K562 (cell line): ENCODE results near the gene TMC6. TPM values are rescaled to one million over a fixed set of nuclear protein-coding genes. Genes with fewer than 3 reads are reported as not detected.

Experiments used
- CBFA2T3 ChIP-seq: fragments of 450-650 bp; IDR thresholded peaks from 2 replicates; pipeline ENCODE4 v1.6.1; 2017
- CBX1 ChIP-seq: sonication (generic); IDR thresholded peaks from 2 replicates; pipeline ENCODE4 v1.6.1; 2016; ENCODE audit warnings: antibody characterized with exemption, low read depth, mild to moderate bottlenecking
- EP300 ChIP-seq: IDR thresholded peaks from 2 replicates; pipeline ENCODE4 v1.6.1; 2012; ENCODE audit warnings: low read length, improper control_type of control experiment
- ETV1 ChIP-seq: fragments of 450-650 bp; conservative IDR thresholded peaks from 2 replicates; pipeline ENCODE4 v1.6.1; 2016; ENCODE audit warnings: missing genetic modification characterization, control low read depth, low read depth, missing compliant biosample characterization
- ETV6 ChIP-seq, 3 experiments: fragments of 150-350 bp in 1 of 3; sonication (generic) in 1 of 3; formaldehyde crosslinking in 1 of 3; IDR thresholded peaks; 2 replicates each; pipeline versions ENCODE4 v1.6.1 to v1.8.0; 2014 to 2022; ENCODE audit warnings: borderline replicate concordance in 2 of 3, low read depth in 2 of 3, antibody characterized with exemption in 1 of 3, low read length in 1 of 3, mild to moderate bottlenecking in 1 of 3, missing genetic modification reagents in 1 of 3
- GABPB1 ChIP-seq: sonication (generic); formaldehyde crosslinking; IDR thresholded peaks from 2 replicates; pipeline ENCODE4 v1.8.0; 2022; ENCODE audit warnings: mild to moderate bottlenecking, missing genetic modification reagents
- HNRNPLL ChIP-seq: fragments of 200-400 bp; formaldehyde crosslinking; IDR thresholded peaks from 2 replicates; pipeline ENCODE4 v1.6.1; 2017; ENCODE audit warnings: low read length, low read depth, mild to moderate bottlenecking; ENCODE audit not compliant: poor library complexity, severe bottlenecking
- HOXB6 ChIP-seq: fragments of 250-450 bp; sonication (Bioruptor Pico); IDR thresholded peaks from 2 replicates; pipeline ENCODE4 v1.5.1; 2022; ENCODE audit warnings: mild to moderate bottlenecking, borderline replicate concordance
- KAT2B ChIP-seq: IDR thresholded peaks from one replicate; pipeline ENCODE4 v1.6.1; 2012; ENCODE audit warnings: low read depth, mild to moderate bottlenecking, control low read depth, inconsistent platforms, low read length, moderate library complexity
- LCOR ChIP-seq: sonication (generic); formaldehyde crosslinking; IDR thresholded peaks from 2 replicates; pipeline ENCODE4 v1.8.0; 2022; ENCODE audit warnings: mild to moderate bottlenecking, missing genetic modification reagents
- MBD2 ChIP-seq: sonication (generic); IDR thresholded peaks from 2 replicates; pipeline ENCODE4 v1.6.1; 2016; ENCODE audit warnings: low read depth, borderline replicate concordance
- NR4A1 ChIP-seq, 2 experiments: fragments of 250-450 bp in 1 of 2; fragments of 450-650 bp in 1 of 2; sonication (Bioruptor Pico) in 1 of 2; IDR thresholded peaks; 2 replicates each; pipeline versions ENCODE4 v1.4.0 to v1.6.1; 2016 to 2020; ENCODE audit warnings: mild to moderate bottlenecking in 2 of 2, missing compliant biosample characterization in 1 of 2, missing genetic modification characterization in 1 of 2, moderate library complexity in 1 of 2
- SIN3A ChIP-seq, 2 experiments: fragments of 150-350 bp in 1 of 2; IDR thresholded peaks; 2 replicates each; pipeline ENCODE4 v1.6.1; 2011 to 2016; ENCODE audit warnings: borderline replicate concordance in 2 of 2, low read depth in 2 of 2, low read length in 2 of 2, mild to moderate bottlenecking in 2 of 2, moderate library complexity in 2 of 2; ENCODE audit not compliant: control insufficient read depth in 1 of 2
- TAF1 ChIP-seq: IDR thresholded peaks from 2 replicates; pipeline ENCODE4 v1.6.1; 2011; ENCODE audit warnings: mild to moderate bottlenecking, low read length, moderate library complexity; ENCODE audit not compliant: insufficient read depth, control insufficient read depth, severe bottlenecking; ENCODE audit errors: extremely low read depth
- WHSC1 ChIP-seq: IDR thresholded peaks from one replicate; pipeline ENCODE4 v1.6.1; 2012; ENCODE audit warnings: low read length, control low read depth, inconsistent platforms
- ZBTB1 ChIP-seq: sonication (generic); formaldehyde crosslinking; IDR thresholded peaks from 2 replicates; pipeline ENCODE4 v1.8.1; 2023; ENCODE audit warnings: missing genetic modification reagents, low read depth, mild to moderate bottlenecking, borderline replicate concordance
- ZFX ChIP-seq: sonication (generic); formaldehyde crosslinking; IDR thresholded peaks from 2 replicates; pipeline ENCODE4 v1.8.0; 2022; ENCODE audit warnings: mild to moderate bottlenecking, missing genetic modification reagents, moderate library complexity
- polyA plus RNA-seq, 8 experiments: library from polyadenylated mRNA; depleted of rRNA in 4 of 8; stranded (reverse) in 5 of 8; unstranded in 3 of 8; fragments of >200 nt; fragmentation: Nextera tagmentation in 2 of 8; fragmentation: Illumina TruSeq in 1 of 8; extraction: Ambion mirVana in 2 of 8; extraction: Trizol in 1 of 8; gene quantifications; 2 replicates each; pipeline versions ENCODE4 v1.2.1 to v1.2.3, GENCODE V29; 2011 to 2014; ENCODE audit warnings: inconsistent platforms in 1 of 8, missing spikeins in 1 of 8
- total RNA-seq, 7 experiments: library from RNA; depleted of rRNA in 6 of 7; stranded (reverse); fragments of >200 nt in 6 of 7; fragmentation: Illumina TruSeq in 2 of 7; extraction: Trizol in 2 of 7; gene quantifications; 2 replicates each; pipeline versions ENCODE4 v1.2.1 to v1.2.3, GENCODE V29; 2011 to 2021; ENCODE audit warnings: low replicate concordance in 1 of 7
- TF ChIP-seq, protein P1 (sequence below): sonication (generic); IDR thresholded peaks from 2 replicates; pipeline ENCODE4 v1.6.1; 2016
- TF ChIP-seq, protein P2 (sequence below): fragments of 450-650 bp; IDR thresholded peaks from 2 replicates; pipeline ENCODE4 v1.6.1; 2016; ENCODE audit warnings: mild to moderate bottlenecking

The TMC6 gene
- total and polyA plus RNA-seq, 9 of the 15 experiments (the other 6 are each of a cell fraction or from before 2014, with no cell fraction given), result 4.1 to 351 (median 66.9) TPM

DNA sequence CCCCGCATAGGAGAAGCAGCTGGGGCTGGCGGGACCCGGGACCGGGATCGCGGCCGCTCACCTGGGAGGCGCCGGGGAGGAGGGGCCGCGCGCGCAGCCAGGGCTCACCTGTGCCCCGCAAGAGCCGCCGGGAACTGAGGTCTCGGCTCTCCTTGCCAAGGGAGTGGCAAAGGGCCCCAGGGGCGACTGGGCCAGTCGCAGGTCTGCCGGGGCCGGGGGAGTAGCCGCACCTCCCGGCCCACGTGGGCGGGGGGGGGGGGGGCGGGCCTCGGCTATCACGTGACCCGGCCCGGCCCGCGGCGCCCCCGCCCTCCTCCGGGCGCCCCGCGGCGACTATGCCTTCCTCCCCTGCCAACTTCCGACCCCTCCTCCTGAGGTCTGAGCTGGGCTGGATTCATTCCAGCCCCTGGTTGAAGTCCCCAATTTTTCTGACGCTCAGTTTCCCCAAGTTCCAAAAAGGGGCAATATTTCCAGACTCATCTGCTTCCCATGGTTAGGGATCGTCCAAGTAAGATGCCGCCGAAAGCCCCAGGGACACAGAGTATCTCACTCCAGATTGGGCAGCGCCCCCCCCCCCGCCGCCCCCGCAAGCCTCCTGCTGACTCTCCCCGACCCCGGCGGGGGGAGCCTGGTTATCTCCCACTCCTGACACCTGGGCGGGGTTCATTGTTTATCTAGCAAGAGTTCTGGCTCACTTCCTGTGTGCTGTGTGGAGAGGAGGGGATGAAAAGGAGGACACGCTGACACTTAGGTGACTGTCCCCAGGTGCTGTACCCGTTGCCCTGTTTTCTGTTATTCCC, at the start of gene TMC6 (continued):
- TF ChIP-seq SIN3A (IDR thresholded peaks at IDR 0.05; ENCODE audit: borderline replicate concordance in 2 of 2, control insufficient read depth in 1 of 2, low read depth in 2 of 2, low read length in 2 of 2) (peak; percentile 84 to 91; a peak in 3 of 4 replicates), KAT2B (no peak), GABPB1 (peak; percentile 43; the same call in 1 of the 2 replicates), ETV6 (IDR thresholded peaks at IDR 0.05; ENCODE audit: borderline replicate concordance in 1 of 2, low read depth in 2 of 2, low read length in 1 of 2) (0 out of 4 replicates have a peak, but pooled peaks of 1 of the 2 experiments have one; percentile 45), ETV6 (CRISPR knock-in tag; IDR thresholded peaks at IDR 0.05; ENCODE audit: borderline replicate concordance) (no peak), HNRNPLL (no peak), CBFA2T3 (peak; percentile 94), NR4A1 (CRISPR knock-in tag; IDR thresholded peaks at IDR 0.05) (no peak), NR4A1 (tag; IDR thresholded peaks at IDR 0.05) (no peak), ZBTB1 (0 out of 2 replicates have a peak, but pooled peaks have one; percentile 10), ZFX (peak; percentile 24; the same call in 1 of the 2 replicates), WHSC1 (no peak), MBD2 (peak; percentile 69; the same call in 1 of the 2 replicates), LCOR (peak; percentile 69; the same call in 1 of the 2 replicates), HOXB6 (no peak), CBX1 (peak; percentile 86), TAF1 (peak; percentile 79), ETV1 (tag) (peak; percentile 87), EP300 (peak; percentile 92)
- TF ChIP-seq, protein P1, sequence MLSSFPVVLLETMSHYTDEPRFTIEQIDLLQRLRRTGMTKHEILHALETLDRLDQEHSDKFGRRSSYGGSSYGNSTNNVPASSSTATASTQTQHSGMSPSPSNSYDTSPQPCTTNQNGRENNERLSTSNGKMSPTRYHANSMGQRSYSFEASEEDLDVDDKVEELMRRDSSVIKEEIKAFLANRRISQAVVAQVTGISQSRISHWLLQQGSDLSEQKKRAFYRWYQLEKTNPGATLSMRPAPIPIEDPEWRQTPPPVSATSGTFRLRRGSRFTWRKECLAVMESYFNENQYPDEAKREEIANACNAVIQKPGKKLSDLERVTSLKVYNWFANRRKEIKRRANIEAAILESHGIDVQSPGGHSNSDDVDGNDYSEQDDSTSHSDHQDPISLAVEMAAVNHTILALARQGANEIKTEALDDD, result peak; percentile 56; the same call in 1 of the 2 replicates
- TF ChIP-seq, protein P2, sequence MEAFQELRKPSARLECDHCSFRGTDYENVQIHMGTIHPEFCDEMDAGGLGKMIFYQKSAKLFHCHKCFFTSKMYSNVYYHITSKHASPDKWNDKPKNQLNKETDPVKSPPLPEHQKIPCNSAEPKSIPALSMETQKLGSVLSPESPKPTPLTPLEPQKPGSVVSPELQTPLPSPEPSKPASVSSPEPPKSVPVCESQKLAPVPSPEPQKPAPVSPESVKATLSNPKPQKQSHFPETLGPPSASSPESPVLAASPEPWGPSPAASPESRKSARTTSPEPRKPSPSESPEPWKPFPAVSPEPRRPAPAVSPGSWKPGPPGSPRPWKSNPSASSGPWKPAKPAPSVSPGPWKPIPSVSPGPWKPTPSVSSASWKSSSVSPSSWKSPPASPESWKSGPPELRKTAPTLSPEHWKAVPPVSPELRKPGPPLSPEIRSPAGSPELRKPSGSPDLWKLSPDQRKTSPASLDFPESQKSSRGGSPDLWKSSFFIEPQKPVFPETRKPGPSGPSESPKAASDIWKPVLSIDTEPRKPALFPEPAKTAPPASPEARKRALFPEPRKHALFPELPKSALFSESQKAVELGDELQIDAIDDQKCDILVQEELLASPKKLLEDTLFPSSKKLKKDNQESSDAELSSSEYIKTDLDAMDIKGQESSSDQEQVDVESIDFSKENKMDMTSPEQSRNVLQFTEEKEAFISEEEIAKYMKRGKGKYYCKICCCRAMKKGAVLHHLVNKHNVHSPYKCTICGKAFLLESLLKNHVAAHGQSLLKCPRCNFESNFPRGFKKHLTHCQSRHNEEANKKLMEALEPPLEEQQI, result no peak; the same call in 1 of the 2 replicates
